Stimulated activated CD8-positive, alpha-beta memory T cell treated with anti-CD3 and anti-CD28 coated beads, Interleukin-12 subunit alpha, Interleukin-12 subunit beta, amount 100 ng/mL, for 24 hours (primary cell): ENCODE data around the gene PRMT2.

ENCODE experiments used
- DNase-seq: peaks from one replicate; pipeline ENCODE4 v3.0.0-alpha.2; 2020; ENCODE audit errors: extremely low read depth

PRMT2 gene

DNA sequence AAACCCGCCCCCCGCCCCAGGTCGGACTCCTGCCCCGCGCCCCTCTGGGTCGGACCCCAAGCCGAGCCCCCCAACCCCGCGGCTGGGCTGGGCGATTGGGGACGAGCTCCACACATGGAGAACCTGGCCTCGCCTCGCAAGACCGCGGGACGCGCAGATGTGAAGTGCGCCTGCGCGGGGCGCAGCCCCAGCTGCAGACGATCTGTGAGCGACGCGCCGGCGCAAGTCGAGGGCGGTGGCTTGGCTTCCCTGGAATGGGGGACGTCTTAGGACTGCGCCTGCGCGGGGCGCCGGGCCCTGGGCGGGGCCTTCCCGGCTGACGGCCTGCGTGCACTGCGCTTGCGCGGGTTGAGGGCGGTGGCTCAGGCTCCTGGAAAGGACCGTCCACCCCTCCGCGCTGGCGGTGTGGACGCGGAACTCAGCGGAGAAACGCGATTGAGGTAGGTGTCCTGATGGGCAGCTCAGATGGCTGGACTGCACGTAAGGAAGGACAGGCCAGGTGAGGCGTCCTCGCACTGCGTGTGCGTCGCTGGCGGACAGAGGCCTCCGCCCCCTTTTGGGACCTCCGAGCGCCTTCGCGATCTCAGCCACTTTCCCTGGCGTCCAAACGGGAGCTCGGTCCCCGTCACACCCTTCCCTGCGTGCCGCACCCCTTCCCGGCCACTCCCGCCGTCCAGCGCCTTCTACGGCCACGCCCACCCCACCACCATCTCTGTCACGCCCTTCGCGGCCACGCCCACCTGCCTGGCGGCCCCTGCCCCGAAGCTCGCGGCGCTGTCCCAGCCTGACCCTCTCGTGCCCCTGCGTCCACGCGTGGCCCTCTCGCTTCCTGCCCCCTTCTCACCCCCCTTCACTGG is at the start of gene PRMT2:
Gene PRMT2, plus strand, starts transcription at position 351 of the 857 bp plus-strand sequence. CDS start 1,278 bp downstream, outside the sequence.
- DNase-seq, result peak; percentile 96

DNA sequence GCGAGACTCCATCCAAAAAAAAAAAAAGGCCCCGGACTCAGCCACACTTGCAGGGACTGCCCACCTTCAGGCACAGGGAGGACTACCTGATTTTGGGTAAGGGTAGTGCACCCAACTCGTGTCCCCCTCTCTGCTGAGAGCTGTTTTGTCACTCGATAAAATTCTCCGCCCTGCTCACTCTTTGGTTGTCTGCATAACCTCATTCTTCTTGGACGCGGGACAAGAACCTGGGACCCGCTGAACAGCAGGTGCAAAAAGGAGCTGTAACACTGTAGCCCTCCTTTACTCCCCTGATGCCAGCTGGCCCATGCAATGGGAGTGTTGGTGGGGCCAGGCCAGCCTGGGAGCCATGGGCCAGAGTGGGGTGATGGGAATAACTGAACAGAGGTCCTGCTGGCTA is 41.2 kb upstream of the PRMT2 start:
- no peak for DNase-seq

DNA sequence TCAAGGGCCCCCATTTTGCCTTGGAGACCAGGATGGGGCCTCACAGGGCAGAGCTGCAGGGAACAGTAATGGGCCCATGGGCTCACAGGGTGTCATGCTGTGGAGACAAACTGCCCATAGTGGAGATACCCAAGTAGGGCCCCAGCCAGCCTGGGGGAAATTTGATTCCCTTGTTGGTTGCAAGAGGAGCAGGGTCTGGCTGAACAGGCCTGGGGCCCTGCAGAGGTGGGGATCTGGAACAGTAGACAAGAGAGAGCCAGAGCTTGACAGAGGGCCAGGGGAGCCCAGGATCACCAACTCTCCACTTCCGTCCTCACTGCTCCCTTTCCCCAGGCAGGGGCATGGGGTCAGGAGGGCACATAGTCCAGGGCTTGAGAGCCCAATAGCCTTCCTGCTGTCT is 39.3 kb upstream of the PRMT2 start:
- DNase-seq, result no peak

DNA sequence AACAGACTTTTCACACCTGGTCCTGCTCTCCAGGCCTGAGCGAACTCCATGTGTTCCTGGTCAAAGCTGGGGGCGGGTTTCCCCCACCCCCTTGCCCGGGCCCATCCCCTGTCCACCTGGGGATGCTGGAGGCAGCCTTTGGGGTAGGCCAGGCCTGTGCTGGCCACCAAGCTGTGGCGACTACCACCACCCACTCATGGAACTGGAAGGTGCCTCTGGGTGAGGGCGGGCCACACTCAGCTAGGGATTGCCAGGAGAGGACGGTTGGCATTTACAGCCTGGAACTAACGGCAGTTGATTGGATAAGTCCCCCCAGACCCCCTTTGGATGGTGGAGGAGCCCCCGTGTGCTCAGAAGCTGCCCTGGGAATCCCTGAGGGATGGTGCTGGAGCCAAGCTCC is 38.4 kb upstream of the PRMT2 start:
- no peak for DNase-seq

DNA sequence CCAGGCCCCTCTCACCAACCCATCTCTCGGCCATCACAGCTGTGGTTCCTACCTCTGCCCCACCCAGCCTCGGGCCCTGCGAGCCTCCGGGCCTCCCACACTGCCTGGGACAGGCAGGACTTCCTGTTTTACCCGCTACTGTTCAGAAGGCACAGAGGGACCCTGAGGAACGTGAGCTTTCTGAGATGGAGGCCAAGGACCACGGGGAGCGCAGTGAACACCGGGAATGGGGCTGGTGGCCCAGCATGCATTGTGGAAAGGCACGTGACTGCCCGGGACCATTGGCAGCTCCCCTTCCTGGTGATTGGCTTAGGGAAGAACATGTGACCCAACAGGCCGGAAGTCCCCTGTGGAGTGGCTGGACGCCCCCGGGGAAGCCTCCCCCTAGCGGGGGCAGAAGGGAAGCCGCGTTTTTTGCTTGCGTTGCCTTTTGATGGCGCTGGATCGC is 37.6 kb upstream of the PRMT2 start:
- no peak for DNase-seq

DNA sequence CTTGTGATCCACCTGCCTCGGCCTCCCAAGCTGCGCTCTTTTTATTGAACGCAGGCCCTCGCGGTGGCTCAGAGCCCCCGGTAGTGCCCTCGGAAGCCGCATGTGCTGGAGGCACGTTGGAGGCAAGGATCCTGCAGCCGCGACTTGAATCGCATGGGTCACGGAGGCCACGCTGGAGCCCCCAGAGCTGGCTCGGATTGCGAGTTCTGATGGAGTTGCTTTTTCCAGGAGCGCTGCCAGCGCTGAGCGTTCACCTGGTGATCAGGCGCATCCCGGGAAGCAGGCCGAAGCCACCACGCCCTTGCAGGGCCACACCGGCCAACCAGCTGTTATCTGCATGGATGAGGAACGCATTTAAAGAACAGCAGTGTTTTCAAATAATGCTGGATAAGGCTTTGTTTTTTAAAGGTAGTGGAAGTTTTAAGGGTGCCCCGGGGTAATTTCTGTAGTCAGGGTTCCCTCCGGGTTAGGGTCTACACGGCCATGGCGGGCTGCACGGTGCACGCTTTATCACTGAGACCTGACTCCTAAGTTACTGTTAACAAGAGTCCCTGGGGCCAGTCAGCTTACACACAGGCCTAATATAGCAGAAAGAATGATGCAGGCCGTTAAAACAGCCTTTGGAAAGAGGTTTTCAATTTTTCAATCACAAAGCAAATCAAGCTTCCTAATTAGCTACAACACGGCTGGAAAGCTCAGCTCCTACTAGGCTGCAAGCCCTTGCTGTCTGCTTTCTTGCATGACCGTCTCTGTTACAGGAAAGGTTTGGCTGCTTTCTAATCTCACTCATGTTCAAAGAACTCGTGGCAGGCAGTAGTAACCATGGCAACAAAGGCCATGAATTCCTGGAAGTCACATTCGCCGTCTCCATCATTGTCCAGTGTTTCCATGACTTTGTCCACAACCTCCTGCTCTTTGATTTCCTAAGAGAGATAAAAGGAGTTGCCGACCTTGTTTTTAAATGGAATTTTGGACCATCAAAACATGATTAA is 36.6 kb upstream of the PRMT2 start:
- no peak for DNase-seq

DNA sequence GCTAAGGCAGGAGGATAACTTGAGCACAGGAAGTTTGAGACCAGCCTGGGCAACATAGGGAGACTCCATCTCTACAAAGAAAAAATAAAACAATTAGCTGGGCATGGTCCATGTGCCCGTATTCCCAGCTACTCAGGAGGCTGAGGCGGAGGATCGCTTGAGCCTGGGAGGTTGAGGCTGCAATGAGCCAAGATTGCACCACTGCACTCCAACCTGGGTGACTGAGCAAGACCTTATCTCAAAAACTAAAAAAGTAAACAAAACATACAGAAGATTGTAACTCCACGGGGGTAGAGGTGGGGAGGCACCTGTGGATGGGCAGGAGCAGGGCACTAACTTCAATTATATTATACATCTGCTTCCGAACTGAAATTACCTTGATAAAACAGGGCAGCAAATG is 35.2 kb upstream of the PRMT2 start:
- DNase-seq, result no peak

DNA sequence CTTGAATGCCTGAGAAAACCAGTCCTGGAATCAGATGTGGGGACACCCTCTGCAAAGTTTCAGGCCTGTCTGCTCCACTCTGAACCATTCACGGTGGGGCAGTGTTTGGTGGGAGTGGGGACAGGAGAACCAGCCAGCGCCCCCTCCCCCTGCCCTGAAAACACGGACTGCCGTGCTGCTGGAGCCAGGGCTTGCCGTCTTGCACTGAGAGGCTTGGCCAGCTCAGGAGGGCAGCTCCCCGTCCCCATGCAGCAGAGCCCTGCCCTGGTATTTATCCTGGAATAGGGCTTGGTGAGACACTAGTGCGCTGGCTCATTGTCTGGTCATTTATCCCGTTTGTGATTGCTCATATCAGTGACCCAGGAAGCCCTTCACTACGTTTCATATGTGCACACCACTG is 34.5 kb upstream of the PRMT2 start:
- DNase-seq, result no peak

DNA sequence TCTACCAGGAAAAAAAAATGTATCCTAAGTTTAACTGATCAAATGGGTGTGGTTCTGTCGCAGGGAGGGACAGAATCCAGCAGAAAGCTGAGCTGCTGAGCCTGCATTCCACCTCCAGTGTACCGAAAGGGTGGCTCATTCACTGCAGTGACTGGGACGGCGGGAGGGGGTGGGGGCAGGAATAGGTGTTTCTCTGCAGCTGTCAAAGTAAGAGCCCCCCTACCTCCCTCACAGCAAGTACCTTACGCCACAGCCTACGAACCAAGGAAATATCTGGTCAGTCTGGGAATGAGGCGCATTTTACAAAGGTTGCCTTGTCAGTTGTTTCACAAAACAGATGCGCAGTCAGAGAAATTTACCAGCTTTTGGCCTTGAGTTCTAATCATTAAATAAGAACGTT is 32.2 kb upstream of the PRMT2 start:
- DNase-seq, result no peak

DNA sequence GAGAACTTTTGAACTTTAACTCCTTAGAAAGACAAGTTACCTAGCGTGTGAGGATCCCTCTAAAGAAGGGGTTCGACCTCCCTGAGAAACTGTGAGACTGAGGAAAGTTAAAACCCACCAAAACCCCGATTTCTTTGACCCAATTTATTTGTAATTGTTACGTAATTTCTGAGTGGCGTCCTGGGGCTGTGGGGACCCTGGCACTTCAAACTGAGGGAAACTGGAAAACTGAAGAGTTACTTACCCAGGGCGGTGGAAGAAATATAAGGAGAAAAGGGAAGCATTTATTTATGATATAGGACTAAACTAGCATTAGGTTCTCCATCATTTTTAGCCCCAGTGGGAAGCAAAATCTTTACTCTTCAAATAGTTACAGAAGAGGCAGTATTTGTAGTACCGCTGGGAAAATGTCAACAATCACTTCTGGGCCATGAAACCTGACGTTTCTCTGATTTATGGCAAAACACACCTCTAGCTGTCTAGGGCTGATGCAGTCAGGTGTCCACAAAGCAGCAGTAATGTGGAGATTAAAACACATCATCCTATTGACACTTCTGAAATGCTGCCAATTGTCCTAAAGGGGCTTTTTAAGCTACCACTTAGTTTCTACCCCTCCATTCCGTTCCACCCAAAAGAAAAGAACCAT is 31.0 kb upstream of the PRMT2 start:
- no peak for DNase-seq

DNA sequence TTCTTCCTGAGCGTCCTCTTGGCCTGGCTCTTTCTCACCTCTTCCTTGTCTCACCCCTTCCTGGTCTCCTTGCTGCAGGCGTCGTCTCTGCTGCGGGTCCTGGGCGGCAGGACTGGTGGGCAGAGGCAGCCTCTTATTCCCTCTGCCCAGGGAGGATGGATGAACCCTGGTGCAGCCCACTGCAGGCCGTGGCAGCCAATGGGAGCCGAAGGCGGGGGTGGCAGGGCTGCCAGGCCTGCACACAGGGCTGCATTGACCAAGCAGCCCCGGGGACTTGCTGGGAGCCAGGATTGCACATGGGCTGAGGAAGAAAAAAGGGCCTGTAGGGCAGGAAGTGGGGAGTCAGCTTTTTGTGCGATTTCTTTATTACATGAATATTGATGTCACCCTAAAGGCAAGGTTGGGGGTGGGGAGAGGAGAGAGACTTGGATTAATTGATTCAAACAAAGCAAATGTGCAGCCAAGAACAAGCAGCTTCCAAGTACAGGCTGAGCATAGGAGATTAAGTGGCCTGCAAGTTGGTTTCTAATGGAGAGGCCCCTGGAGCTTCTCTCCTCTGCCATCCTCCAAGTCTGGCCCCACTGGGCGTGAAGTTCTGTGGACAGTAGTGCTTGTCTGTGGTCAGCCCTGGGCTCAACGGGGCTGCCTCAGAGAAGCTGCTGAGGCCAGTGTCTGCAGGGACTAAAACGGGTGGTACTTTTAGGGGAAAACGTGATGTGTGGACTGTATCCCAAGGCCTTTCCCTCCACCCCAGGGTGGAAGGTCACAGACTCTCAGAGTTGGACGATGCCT is 30.3 kb upstream of the PRMT2 start, which contains the start of gene S100B:
Gene S100B, minus strand, starts transcription at position 108 of the 792 bp plus-strand sequence. CDS start 2,667 bp downstream, outside the sequence.
- no peak for DNase-seq

DNA sequence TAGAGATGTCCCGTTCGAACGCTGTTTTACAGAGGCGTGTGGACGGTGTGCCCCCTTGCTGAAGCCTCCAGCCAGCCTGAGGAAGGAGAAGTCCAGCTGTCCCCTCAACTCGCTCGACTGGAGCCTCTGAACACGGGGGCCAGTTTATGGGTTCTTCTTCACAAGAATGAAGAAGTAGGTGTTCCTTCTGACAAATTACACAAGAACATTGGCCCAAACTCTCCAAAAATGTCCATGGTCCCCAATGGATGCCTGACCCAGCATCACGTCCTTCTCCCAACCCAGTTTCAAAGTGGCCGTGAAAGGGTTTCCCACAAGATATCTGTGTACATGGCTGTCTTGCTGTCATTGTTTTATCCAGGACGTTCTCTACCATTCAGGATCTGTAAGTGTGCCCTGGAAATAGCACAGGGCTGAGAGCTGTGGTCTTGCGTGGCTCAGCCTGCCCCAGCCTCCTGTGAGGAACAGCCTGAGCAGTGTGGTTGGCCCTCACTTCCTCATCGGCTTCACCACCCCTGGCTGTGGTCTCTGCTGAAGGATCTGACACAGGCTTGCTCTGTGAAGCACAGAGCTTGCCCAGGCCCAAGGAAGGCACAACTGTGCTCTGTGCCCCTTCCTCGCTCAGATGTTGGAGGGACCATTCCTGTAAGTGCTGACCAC is 29.6 kb upstream of the PRMT2 start:
- no peak for DNase-seq

DNA sequence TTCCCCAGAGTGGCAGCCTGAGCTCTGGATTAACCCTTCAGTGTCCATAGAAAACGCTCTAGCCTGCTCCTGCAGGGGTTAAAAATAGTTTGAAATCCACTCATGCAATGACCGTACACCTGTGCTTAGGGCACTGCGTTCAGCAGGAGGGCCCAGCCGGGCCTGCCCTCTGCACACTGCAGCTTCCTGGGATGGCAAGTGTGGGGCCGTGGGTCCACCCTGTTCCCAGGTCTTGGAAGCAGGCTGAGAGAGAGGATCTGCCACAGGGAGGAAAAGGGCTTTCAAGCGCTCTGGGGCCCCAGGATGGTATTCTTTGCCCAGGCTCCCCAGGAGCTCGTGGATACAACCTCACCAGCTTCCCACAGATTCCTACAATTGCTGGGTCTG is 29.1 kb upstream of the PRMT2 start:
- no peak for DNase-seq

DNA sequence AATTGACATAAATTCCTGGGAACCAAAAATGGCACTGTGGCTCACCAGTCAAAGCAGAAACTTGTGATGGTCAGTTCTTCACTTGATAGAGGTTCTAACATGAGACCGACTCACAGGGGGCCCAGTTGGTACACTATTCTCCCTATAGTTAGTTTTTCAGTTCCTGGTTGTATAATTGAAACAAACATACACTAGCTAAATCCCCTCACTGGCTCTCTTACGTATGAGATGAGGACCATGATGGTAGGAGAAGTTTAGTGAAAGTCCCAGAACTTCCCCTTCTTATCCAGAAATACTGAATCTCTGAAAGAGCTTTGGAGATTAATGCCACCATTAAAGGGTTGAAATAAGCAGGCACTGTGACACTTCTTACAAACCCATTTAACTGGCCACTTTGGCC is 27.8 kb upstream of the PRMT2 start:
- no peak for DNase-seq

DNA sequence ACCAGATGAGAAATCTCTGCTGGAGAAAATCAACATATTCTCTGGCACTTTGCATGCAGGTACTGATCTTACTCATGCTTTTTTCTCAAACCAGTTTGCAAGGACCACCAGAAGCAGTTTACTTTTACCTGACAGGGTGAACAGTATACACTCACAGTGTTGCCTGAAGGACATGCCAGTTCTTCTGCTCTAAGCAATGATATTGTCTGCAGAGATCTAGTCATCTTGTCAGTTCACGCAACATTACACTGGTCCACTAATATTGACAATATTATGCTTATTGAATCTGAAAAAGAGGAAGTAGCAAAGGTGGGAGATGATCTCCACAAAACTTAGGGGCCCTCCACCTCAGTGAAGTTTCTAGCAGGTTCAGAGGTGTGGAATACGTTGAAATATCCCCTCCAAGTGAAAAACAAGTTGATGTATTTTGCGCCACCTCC is 26.8 kb upstream of the PRMT2 start:
- DNase-seq, result no peak

DNA sequence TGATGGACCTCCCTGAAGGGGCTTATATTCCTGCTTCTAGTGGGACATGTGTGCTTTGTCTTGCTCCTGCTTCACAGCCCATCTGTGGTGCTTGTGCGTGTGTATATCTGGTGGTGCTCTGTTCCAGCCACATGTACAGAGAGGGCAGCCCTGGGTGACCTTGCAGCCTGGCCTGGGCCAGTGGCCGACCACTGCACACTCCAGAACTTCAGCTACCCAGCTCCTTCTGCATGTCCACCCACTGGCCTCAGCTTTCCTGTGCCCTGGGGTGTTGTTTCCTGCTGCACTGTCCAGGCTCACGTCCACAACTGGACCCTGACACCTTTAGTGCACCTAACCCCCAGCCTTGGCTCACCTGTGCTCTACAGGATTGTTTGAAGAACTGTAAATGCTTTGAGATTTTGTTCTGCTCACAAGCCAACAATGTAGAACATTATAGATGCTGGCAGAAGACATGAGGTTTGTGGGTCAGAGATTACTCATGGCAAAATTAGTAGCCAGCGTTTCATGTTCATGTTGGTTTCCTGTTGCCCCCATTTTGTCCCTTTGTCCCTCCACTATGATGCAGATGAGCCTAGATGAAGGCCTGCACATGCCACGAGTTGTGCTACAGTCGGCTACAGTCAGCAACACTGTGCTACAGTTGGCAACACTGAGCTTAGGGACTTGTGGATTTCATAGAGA is 25.3 kb upstream of the PRMT2 start:
- no peak for DNase-seq

DNA sequence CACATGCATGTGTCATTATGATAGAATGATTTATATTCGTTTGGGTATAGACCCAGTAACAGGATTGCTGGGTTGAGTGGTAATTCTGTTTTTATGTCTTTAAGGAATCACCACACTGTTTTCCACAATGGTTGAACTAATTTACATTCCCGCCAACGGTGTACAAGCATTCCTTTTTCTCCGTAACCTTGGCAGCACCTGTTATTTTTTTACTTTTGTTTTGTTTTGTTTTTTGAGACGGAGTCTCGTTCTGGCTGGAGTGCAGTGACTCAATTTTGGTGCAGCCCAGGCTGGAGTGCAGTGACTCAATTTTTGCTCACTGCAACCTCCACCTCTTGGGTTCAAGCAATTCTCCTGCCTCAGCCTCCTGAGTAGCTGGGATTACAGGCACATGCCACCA is 22.1 kb upstream of the PRMT2 start:
- no peak for DNase-seq

DNA sequence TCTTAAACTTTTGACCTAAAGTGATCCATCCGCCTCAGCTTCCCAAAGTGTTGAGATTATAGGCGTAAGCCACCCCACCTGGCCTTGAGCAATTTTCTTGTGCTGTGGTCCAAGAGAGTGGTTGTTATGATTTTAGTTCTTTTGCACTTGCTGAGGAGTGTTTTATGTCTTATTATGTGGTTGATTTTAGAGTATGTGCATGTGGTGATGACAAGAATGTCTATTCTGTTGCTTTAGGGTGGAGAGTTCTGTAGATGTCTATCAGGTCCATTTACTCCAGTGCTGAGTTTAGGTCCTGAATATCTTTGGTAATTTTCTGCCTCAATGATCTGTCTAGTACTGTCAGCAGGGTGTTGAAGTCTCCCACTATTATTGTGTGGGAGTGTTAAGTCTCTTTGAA is 19.4 kb upstream of the PRMT2 start:
- no peak for DNase-seq

DNA sequence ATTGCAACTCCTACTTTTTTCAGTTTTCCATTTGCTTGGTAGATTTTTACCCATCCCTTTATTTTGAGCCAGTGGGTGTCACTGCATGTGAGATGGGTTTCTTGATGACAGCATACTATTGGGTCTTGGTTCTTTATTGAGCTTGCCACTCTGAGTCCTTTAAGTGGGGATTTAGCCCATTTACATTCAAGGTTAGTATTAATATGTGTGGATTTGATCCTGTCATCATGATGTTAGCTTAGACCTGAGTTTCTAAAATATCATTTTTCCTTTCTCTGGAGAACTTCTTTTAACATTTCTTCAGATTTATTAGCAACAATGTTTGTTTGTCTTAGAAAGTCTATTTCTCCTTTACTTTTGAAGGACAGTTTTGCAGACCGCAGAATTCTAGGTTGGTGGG is 18.8 kb upstream of the PRMT2 start:
- DNase-seq, result no peak
